Measurements from ENCODE around the gene TOMM40. TPM values are rescaled to one million over a fixed set of nuclear protein-coding genes. Genes with fewer than 3 reads are reported as not detected.

The TOMM40 gene
- total and polyA plus RNA-seq, 9 of the 15 experiments (the other 6 are each of a cell fraction or from before 2014, with no cell fraction given) = 0.89 to 290 (median 160) TPM

GRCh38 chr19:44845612-44846454, 45.2 kb upstream of the TOMM40 start, which contains the start of gene NECTIN2 (continued):
- TF ChIP-seq ZNF407 (IDR thresholded peaks at IDR 0.05; ENCODE audit: low read depth) (no peak), ATF6 (CRISPR knock-in tag; IDR thresholded peaks at IDR 0.05) (no peak), ZNF77 (CRISPR knock-in tag; IDR thresholded peaks at IDR 0.05) (no peak), ARID2 (IDR thresholded peaks at IDR 0.05) (peak; percentile 71; the same call in 1 of the 2 replicates), TSHZ1 (CRISPR knock-in tag; IDR thresholded peaks at IDR 0.05) (no peak), ETV1 (tag; conservative IDR thresholded peaks at IDR 0.05; ENCODE audit: low read depth) (peak; percentile 55), CBFA2T3 (IDR thresholded peaks at IDR 0.05) (no peak), FOXK1 (CRISPR knock-in tag; IDR thresholded peaks at IDR 0.05; ENCODE audit: borderline replicate concordance) (no peak), ZNF280A (IDR thresholded peaks at IDR 0.05; ENCODE audit: low read depth, partially characterized antibody) (no peak)

All from K562 (cell line).